ENCODE results near the gene GCK. TPM values are rescaled to one million over a fixed set of nuclear protein-coding genes. Genes with fewer than 3 reads are reported as not detected.

GCK gene
- total RNA-seq, 1 experiment from 2014 or later, result not detected

GRCh38 chr7:44139311-44140010 lies 49.8 kb downstream of the GCK start:
- Histone ChIP-seq H3K4me3 (ENCODE audit: low read depth, low read length, poor library complexity, severe bottlenecking) (no peak overlapping the region), H3K27ac (ENCODE audit: low read depth, low read length, poor library complexity, severe bottlenecking) (no peak overlapping the region), H3K9me3 (ENCODE audit: low read depth, low read length, poor library complexity, severe bottlenecking) (no peaks in the 10 kb centered on the region), H3K27me3 (replicated peaks; ENCODE audit: insufficient read depth, low read depth, low read length, poor library complexity) (no peaks in the 10 kb centered on the region), H3K4me1 (ENCODE audit: insufficient read depth, low read length, poor library complexity, severe bottlenecking) (no peaks in the 10 kb centered on the region), H3K36me3 (ENCODE audit: insufficient read depth, low read length, poor library complexity, severe bottlenecking) (no peaks in the 10 kb centered on the region)
- intact Hi-C loops (cut with micrococcal nuclease; ENCODE audit: unreplicated experiment), result no loop called here
- BruUV-seq (replicated peaks), result no TSS peak
- POLR2A ChIA-PET (ENCODE audit: low non-redundant PET), result no interaction called here
- no peak for TF ChIP-seq CTCF (conservative IDR thresholded peaks at IDR 0.05; ENCODE audit: low read depth, low read length)
- TF ChIP-seq EZH2 (IDR thresholded peaks at IDR 0.05; ENCODE audit: borderline replicate concordance, low read depth, low read length, poor library complexity, severe bottlenecking), result no peak
- CTCF ChIA-PET, result no interaction called here
- no peak for DNase-seq (ENCODE audit: low spot score)

- Histone ChIP-seq H3K4me3 (ENCODE audit: low read depth, low read length, poor library complexity, severe bottlenecking) (no peak overlapping the region), H3K27ac (ENCODE audit: low read depth, low read length, poor library complexity, severe bottlenecking) (no peak overlapping the region), H3K9me3 (ENCODE audit: low read depth, low read length, poor library complexity, severe bottlenecking) (no peaks in the 10 kb centered on the region), H3K36me3 (ENCODE audit: insufficient read depth, low read length, poor library complexity, severe bottlenecking) (no peaks in the 10 kb centered on the region), H3K4me1 (ENCODE audit: insufficient read depth, low read length, poor library complexity, severe bottlenecking) (no peaks in the 10 kb centered on the region), H3K27me3 (replicated peaks; ENCODE audit: insufficient read depth, low read depth, low read length, poor library complexity) (no peaks in the 10 kb centered on the region)
- BruUV-seq (replicated peaks), result no TSS peak
- intact Hi-C loops (cut with micrococcal nuclease; ENCODE audit: unreplicated experiment), result no loop called here
- CTCF ChIA-PET, result no interaction called here
- no peak for DNase-seq (ENCODE audit: low spot score)
- no peak for TF ChIP-seq EZH2 (IDR thresholded peaks at IDR 0.05; ENCODE audit: borderline replicate concordance, low read depth, low read length, poor library complexity, severe bottlenecking)
- no peak for TF ChIP-seq CTCF (conservative IDR thresholded peaks at IDR 0.05; ENCODE audit: low read depth, low read length)
- POLR2A ChIA-PET (ENCODE audit: low non-redundant PET), result no interaction called here
These were observed 50.5 kb downstream of the GCK start for GRCh38 chr7:44138698-44139097.

- POLR2A ChIA-PET (ENCODE audit: low non-redundant PET), result no interaction called here
These were observed 52.5 kb downstream of the GCK start for GRCh38 chr7:44136731-44137130.

More at GRCh38 chr7:44136731-44137130, 52.5 kb downstream of the GCK start:
- no TSS peak for BruUV-seq (replicated peaks)
- H3K4me3 ChIP-seq (ENCODE audit: low read depth, low read length, poor library complexity, severe bottlenecking), result no peak overlapping the region
- no peaks in the 10 kb centered on the region for H3K27me3 ChIP-seq (replicated peaks; ENCODE audit: insufficient read depth, low read depth, low read length, poor library complexity)
- DNase-seq (ENCODE audit: low spot score), result no peak
- no peaks in the 10 kb centered on the region for H3K4me1 ChIP-seq (ENCODE audit: insufficient read depth, low read length, poor library complexity, severe bottlenecking)
- intact Hi-C loops (cut with micrococcal nuclease; ENCODE audit: unreplicated experiment), result no loop called here
- H3K27ac ChIP-seq (ENCODE audit: low read depth, low read length, poor library complexity, severe bottlenecking), result no peak overlapping the region
- TF ChIP-seq EZH2 (IDR thresholded peaks at IDR 0.05; ENCODE audit: borderline replicate concordance, low read depth, low read length, poor library complexity, severe bottlenecking), result no peak
- no peak for TF ChIP-seq CTCF (conservative IDR thresholded peaks at IDR 0.05; ENCODE audit: low read depth, low read length)
- CTCF ChIA-PET, result no interaction called here
- no peaks in the 10 kb centered on the region for H3K36me3 ChIP-seq (ENCODE audit: insufficient read depth, low read length, poor library complexity, severe bottlenecking)
- H3K9me3 ChIP-seq (ENCODE audit: low read depth, low read length, poor library complexity, severe bottlenecking), result no peaks in the 10 kb centered on the region
